Choroid plexus epithelial cell (primary cell): ENCODE measurements around the gene LDAH.

Experiments used
- DNase-seq: peaks from one replicate; pipeline ENCODE4 v3.0.0-alpha.2; 2010; ENCODE audit warnings: low read depth
- H3K4me3 ChIP-seq: 2 replicates; pipeline ENCODE4 v1.5.1; 2011; ENCODE audit warnings: low read depth, mild to moderate bottlenecking, control low read depth, low read length, moderate library complexity
- CTCF ChIP-seq: conservative IDR thresholded peaks from 2 replicates; pipeline ENCODE4 v1.5.1; 2011; ENCODE audit warnings: low read depth, mild to moderate bottlenecking, control low read depth, inconsistent platforms, low read length, moderate library complexity

Gene LDAH

GRCh38 chr2:20648206-20648605, 174.7 kb downstream of the LDAH start:
- no peak for DNase-seq
- H3K4me3 ChIP-seq: no peak overlapping the region
- no peak for TF ChIP-seq CTCF

- DNase-seq: no peak
- no peak for TF ChIP-seq CTCF
- no peak overlapping the region for H3K4me3 ChIP-seq
Observed at GRCh38 chr2:20647738-20648137, 175.2 kb downstream of the LDAH start.

- no peak for TF ChIP-seq CTCF
- no peak overlapping the region for H3K4me3 ChIP-seq
- no peak for DNase-seq
Observed at GRCh38 chr2:20647211-20647610, 175.7 kb downstream of the LDAH start.

- TF ChIP-seq CTCF: no peak
- no peak overlapping the region for H3K4me3 ChIP-seq
- no peak for DNase-seq
Observed at GRCh38 chr2:20646446-20646845, 176.5 kb downstream of the LDAH start.

- no peak overlapping the region for H3K4me3 ChIP-seq
- no peak for TF ChIP-seq CTCF
- DNase-seq: no peak
Observed at GRCh38 chr2:20645761-20646160, 177.1 kb downstream of the LDAH start.

- TF ChIP-seq CTCF: no peak
- DNase-seq: no peak
- H3K4me3 ChIP-seq: no peak overlapping the region
Observed at GRCh38 chr2:20645301-20645701, 177.6 kb downstream of the LDAH start.

- TF ChIP-seq CTCF: no peak
- H3K4me3 ChIP-seq: no peak overlapping the region
- no peak for DNase-seq
Observed at GRCh38 chr2:20643826-20644225, 179.1 kb downstream of the LDAH start.
